NCI-H460 (cell line): ENCODE measurements around the gene SGK1. TPM values are rescaled to one million over a fixed set of nuclear protein-coding genes. Genes with fewer than 3 reads are reported as not detected.

ENCODE experiments used
- DNase-seq: peaks from one replicate; pipeline ENCODE4 v3.0.0-alpha.2; 2016; ENCODE audit warnings: low read depth; ENCODE audit errors: extremely low read depth
- polyA plus RNA-seq: library from polyadenylated mRNA; depleted of rRNA; stranded (reverse); fragments of >200 nt; gene quantifications from 2 replicates; pipeline ENCODE4 v1.2.3, GENCODE V29; 2014; cell fraction: nucleus; rRNA removed
- total RNA-seq: library from RNA; depleted of rRNA; stranded (reverse); fragments of >200 nt; shearing (Covaris generic); gene quantifications from 2 replicates; pipeline ENCODE4 v1.2.3, GENCODE V29; 2014; rRNA removed

The SGK1 gene
- 110 and 135 TPM in 2 replicates for total RNA-seq
- polyA plus RNA-seq = 40.4 and 54.4 TPM in 2 replicates

- no peak for DNase-seq
Measured at GRCh38 chr6:134317471-134318131, at the start of gene SGK1. SGK1 (minus strand) TSS chr6:134318112; CDS start chr6:134317460, 652 bp downstream.

- peak; percentile 31 for DNase-seq
Measured at GRCh38 chr6:134363323-134364039, 45.6 kb upstream of the SGK1 start.

GRCh38 chr6:134361011-134361410, 43.1 kb upstream of the SGK1 start:
- no peak for DNase-seq

- DNase-seq = no peak
Measured at GRCh38 chr6:134359302-134359701, 41.4 kb upstream of the SGK1 start.

- no peak for DNase-seq
Measured at GRCh38 chr6:134358320-134358719, 40.4 kb upstream of the SGK1 start.

GRCh38 chr6:134357022-134357487, 39.1 kb upstream of the SGK1 start:
- DNase-seq = no peak

GRCh38 chr6:134356405-134356804, 38.5 kb upstream of the SGK1 start:
- DNase-seq = no peak

- no peak for DNase-seq
Measured at GRCh38 chr6:134352786-134353480, 35.0 kb upstream of the SGK1 start.

- DNase-seq = no peak
Measured at GRCh38 chr6:134351615-134352474, 33.9 kb upstream of the SGK1 start.

GRCh38 chr6:134347885-134348805, 30.2 kb upstream of the SGK1 start:
- DNase-seq = no peak

- DNase-seq = no peak
Measured at GRCh38 chr6:134346932-134347545, 29.1 kb upstream of the SGK1 start.

- DNase-seq = no peak
Measured at GRCh38 chr6:134345789-134346188, 27.9 kb upstream of the SGK1 start.

GRCh38 chr6:134343066-134343465, 25.2 kb upstream of the SGK1 start:
- no peak for DNase-seq

GRCh38 chr6:134341999-134342567, 24.2 kb upstream of the SGK1 start:
- DNase-seq = no peak

- DNase-seq = no peak
Measured at GRCh38 chr6:134340179-134340975, 22.5 kb upstream of the SGK1 start.

GRCh38 chr6:134339216-134339615, 21.3 kb upstream of the SGK1 start:
- DNase-seq = no peak

GRCh38 chr6:134331256-134331655, 13.3 kb upstream of the SGK1 start:
- no peak for DNase-seq

- no peak for DNase-seq
Measured at GRCh38 chr6:134330555-134330954, 12.6 kb upstream of the SGK1 start.
